WI38 (cell line): Measurements from ENCODE around the gene C13orf46.

Source experiments
- H3K4me3 ChIP-seq: 2 replicates; pipeline ENCODE4 v1.5.1; 2011; ENCODE audit warnings: low read depth, mild to moderate bottlenecking, control low read depth, low read length
- CTCF ChIP-seq: IDR thresholded peaks from 2 replicates; pipeline ENCODE4 v1.5.1; 2012; ENCODE audit warnings: low read depth, mild to moderate bottlenecking, control low read depth, low read length

Gene C13orf46

DNA sequence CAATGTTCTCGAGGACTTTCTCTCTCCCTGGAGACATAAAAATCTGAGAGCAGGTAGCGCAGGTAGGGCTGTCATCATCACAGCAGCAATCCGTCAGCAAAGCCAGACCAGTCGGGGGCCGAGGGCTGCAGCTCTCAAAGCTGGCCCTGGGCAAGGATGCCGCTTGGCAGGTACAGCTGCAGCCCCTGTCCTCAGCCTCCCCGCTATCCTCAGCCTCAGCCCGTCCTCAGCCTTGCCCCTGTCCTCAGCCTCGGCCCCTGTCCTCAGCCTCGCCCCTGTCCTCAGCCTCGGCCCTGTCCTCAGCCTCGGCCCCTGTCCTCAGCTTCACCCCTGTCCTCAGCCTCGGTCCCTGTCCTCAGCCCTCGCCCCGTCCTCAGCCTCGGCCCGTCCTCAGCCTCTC is 10.9 kb downstream of the C13orf46 start:
- TF ChIP-seq CTCF, result no peak
- H3K4me3 ChIP-seq, result no peak overlapping the region

GRCh38 chr13:113962386-113962785 is 11.5 kb downstream of the C13orf46 start:
- H3K4me3 ChIP-seq, result no peak overlapping the region
- TF ChIP-seq CTCF, result no peak

- no peak overlapping the region for H3K4me3 ChIP-seq
- no peak for TF ChIP-seq CTCF
Measured at GRCh38 chr13:113960276-113960948, 13.5 kb downstream of the C13orf46 start.

DNA sequence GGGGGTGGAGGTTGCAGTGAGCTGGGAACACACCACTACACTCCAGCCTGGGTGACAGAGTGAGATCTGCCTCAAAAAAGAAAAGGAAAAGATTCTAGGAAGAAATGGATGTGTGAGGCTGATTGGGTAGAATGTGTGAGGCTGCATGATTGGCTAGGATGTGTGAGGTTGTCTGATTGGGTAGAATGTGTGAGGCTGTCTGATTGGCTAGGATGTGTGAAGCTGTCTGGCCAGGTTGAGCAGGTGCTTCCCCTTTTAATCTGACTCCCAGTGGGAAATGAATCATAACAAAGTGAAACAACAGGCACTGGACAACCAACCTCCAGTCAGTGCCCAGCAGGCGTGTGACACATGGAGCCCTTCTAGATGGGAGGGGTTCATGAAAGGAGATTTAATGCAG is 14.7 kb downstream of the C13orf46 start:
- TF ChIP-seq CTCF, result no peak
- H3K4me3 ChIP-seq, result no peak overlapping the region

GRCh38 chr13:113958373-113958772 is 15.5 kb downstream of the C13orf46 start:
- no peak for TF ChIP-seq CTCF
- H3K4me3 ChIP-seq, result no peak overlapping the region

DNA sequence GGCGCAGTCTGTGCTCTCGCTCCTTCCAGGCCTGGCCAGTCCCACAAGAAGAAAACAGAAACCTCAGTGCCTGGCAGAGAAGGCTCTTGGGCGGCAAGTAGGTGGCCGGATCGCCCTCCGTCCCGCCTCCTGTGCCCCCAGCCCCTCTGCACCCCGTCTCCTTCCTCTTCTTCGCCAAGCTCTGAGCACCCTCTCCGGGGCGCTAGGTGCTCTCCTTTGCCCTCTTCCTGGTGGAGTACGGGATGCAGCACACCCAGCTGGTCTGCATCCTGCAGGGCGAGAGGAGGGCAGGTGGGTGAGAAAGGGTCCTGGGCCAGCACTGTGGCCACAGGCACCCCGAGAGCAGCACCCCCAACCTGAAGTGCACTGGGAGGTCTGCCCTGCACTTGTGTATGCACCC is 17.3 kb downstream of the C13orf46 start:
- TF ChIP-seq CTCF, result no peak
- no peak overlapping the region for H3K4me3 ChIP-seq

- no peak overlapping the region for H3K4me3 ChIP-seq
- no peak for TF ChIP-seq CTCF
Measured at GRCh38 chr13:113955691-113956090, 18.2 kb downstream of the C13orf46 start.
